Measurements from ENCODE around the gene SNX27. TPM values are rescaled to one million over a fixed set of nuclear protein-coding genes. Genes with fewer than 3 reads are reported as not detected.
A peak's percentile ranks its signal among the peaks of the same experiment; 100 is the strongest.
"Not testable (repeated sequence)": the region's sequence is repeated elsewhere in the genome, so short reads cannot be mapped to it uniquely, and the experiment has no call there.

Gene SNX27
- total RNA-seq, 2 donors from 2014 or later, result 29.8 to 32.3 TPM

- no peak for ATAC-seq
- DNase-seq, result no peak
- intact Hi-C loops (cut with DNase I), result no loop called here
Measured at GRCh38 chr1:151624783-151625182, 12.9 kb downstream of the SNX27 start.

DNA sequence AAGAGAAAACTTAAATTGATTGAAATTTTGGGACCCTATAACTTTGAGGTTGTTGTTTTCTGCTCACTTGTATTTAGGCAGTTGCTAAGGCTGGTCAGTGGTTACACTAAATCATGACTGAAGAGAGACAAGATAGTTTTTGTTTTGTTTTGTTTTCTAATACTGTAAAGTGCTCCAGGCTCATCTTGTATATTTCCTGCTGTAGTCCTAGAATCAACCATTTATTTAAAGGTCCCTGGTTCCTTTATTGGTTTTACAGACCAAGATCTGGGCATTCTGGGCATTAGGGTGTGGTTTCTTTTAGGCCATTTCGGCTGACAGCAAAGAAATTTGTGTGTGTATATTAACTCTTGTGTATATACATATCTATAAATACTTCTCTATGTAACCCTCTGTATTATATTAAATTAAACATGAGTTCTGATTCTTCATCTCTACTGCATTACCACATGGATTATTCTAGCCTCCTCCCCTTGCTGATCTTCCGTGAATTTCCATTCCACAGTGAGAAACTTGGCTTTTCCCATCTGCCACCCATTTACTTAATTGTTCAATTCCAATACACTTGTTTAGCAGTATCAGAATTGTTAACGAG, 15.0 kb downstream of the SNX27 start:
- no peak for ATAC-seq
- intact Hi-C loops (cut with DNase I), result no loop called here
- no peak for DNase-seq

- no peak for DNase-seq
- intact Hi-C loops (cut with DNase I), result no loop called here
- ATAC-seq, result no peak
Measured at GRCh38 chr1:151629278-151629677, 17.4 kb downstream of the SNX27 start.

- ATAC-seq (no peak), DNase-seq (no peak)
- intact Hi-C loops (cut with DNase I), result no loop called here
Measured at GRCh38 chr1:151635479-151636072, 23.7 kb downstream of the SNX27 start.

DNA sequence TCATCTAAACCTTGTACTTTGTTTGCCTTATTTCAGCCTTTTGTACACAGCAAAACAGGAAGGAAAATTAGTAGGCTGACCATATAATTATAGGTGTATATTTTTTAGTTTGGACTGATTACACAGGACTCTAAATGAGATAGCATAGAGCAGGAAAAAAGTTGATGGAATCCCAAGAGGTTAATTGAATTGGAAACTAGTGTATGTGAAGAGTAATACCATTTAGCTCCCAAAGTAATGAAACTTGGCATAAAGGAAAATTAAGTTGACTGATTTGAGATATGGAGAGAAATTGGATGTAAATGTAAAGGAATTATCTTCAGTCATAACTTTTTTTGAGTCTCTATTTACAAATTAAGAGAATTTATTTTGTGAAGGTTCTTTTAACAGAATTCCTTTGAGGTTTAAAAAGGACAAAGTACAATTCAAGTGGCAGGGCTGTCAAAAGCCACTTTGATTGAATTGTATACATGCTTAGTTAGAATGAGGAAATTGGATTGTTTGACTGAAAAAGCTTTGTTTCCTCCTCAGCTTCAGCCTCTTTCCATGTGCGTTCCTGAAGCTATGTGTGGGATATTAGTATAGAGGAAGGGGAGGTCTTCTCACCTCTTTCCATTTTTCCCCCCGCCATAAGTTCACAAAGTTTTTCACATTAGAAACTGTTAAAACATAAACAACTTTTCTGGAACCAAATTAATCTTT, 26.4 kb downstream of the SNX27 start:
- no peak for DNase-seq
- intact Hi-C loops (cut with DNase I), result no loop called here
- no peak for ATAC-seq

DNA sequence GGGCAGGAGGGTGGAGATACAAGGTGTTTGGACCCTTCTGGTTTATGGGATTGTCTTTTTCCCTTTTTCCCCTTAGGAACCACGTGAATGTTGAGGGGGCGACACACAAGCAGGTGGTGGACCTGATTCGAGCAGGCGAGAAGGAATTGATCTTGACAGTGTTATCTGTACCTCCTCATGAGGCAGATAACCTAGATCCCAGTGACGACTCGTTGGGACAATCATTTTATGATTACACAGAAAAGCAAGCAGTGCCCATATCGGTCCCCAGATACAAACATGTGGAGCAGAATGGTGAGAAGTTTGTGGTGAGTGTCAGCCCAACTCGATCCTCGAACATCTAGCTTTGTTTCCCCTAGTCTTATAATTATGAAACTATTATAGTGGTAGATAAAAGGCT, 27.0 kb downstream of the SNX27 start:
- ATAC-seq, result no peak
- DNase-seq, result no peak
- intact Hi-C loops (cut with DNase I), result no loop called here

DNA sequence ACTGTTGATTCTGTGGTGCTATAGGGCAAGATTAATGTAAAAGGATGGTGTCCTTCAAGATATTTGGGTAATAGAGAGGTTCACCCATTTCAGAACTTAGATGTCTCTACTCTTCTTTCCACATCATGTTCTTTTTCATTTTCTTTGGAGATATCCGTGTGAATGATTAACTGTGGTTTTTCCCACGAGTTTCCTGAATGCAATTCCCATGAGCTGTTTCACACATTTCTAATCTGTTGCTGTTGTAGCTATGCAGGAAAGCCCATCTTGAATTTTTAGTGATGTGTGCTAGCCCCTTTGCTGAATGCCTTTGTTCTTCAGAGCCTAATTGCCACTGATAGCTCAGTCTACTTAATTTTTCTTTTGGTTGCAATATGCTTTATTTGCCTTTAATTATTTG, 27.6 kb downstream of the SNX27 start:
- ATAC-seq (no peak), DNase-seq (no peak)
- intact Hi-C loops (cut with DNase I), result no loop called here

GRCh38 chr1:151641229-151641628, 29.4 kb downstream of the SNX27 start:
- ATAC-seq (no peak), DNase-seq (no peak)
- intact Hi-C loops (cut with DNase I), result no loop called here

- intact Hi-C loops (cut with DNase I); DNase-seq; ATAC-seq: not testable (repeated sequence)
Measured at GRCh38 chr1:151643085-151643484, 31.2 kb downstream of the SNX27 start.

GRCh38 chr1:151644001-151644400, 32.2 kb downstream of the SNX27 start:
- intact Hi-C loops (cut with DNase I), result no loop called here
- ATAC-seq, result no peak
- no peak for DNase-seq

DNA sequence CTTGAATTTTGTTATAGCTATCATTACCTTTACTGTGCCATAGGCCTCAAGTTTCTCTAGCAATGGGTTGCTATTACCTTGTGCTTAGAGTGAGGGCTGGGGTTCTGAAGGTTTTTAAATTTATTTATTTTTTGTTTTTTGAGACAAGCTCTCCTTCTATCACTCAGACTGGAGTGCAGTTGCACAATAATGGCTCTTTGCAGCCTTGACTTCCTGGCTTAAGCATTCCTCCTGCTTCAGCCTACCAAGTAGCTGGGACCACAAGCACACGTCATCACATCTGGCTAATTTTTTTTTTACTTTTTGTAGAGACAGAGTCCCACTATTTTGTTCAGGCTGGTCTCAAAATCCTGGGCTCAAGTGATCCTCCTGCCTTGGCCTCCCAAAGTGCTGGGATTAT, 41.5 kb downstream of the SNX27 start:
- intact Hi-C loops (cut with DNase I), result no loop called here
- DNase-seq (no peak), ATAC-seq (peak in 1 of 2 donors; percentile 61)

DNA sequence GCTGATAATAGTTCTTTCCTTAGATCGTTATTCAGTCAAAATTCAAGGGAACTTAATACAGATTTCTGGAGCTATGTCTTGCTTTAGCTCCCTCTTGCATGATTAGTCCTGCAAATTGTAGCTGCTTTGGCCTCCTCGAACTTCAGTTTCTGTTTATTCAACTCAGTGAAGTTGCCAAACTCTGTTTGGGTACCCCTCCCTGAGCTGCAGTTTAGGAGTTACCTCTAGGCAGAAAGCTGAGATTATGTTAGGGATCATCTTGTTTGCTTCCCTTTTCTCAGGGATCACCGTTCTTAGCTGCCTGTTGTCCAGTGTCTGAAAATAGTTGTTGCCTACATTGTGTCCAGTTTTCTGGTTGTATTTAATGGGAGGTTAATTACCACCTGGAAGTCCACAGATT, 43.5 kb downstream of the SNX27 start:
- no peak for DNase-seq
- ATAC-seq, result no peak
- intact Hi-C loops (cut with DNase I), result no loop called here

GRCh38 chr1:151661751-151662150, 49.9 kb downstream of the SNX27 start:
- intact Hi-C loops (cut with DNase I), result no loop called here
- ATAC-seq (no peak), DNase-seq (no peak)

DNA sequence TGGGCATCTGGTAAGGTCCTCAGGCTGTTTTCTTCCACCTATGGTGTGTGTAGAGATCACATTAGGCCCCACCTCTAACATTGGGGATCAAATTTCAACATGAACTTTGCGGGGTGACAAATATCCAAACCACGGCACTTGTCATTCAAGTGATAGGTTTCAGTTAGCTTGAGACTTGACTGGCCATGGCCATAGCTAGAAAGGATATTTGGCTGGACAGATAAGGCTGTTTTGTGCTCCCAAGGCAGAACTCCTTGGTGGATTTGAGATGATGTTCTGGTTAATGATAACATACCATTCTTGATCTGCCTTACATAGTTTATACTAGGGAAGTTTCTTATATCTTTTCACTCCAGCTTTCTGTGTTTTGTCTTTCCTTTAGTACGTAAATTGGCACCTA, 56.2 kb downstream of the SNX27 start:
- intact Hi-C loops (cut with DNase I), result no loop called here
- ATAC-seq (no peak), DNase-seq (no peak)

- intact Hi-C loops (cut with DNase I); ATAC-seq; DNase-seq: not testable (repeated sequence)
Measured at GRCh38 chr1:151670036-151670675, 58.3 kb downstream of the SNX27 start.

GRCh38 chr1:151673407-151673806, 61.6 kb downstream of the SNX27 start:
- DNase-seq (no peak), ATAC-seq (no peak)
- intact Hi-C loops (cut with DNase I), result no loop called here

- no peak for DNase-seq
- ATAC-seq, result no peak
- intact Hi-C loops (cut with DNase I), result no loop called here
Measured at GRCh38 chr1:151680391-151680790, 68.5 kb downstream of the SNX27 start.

DNA sequence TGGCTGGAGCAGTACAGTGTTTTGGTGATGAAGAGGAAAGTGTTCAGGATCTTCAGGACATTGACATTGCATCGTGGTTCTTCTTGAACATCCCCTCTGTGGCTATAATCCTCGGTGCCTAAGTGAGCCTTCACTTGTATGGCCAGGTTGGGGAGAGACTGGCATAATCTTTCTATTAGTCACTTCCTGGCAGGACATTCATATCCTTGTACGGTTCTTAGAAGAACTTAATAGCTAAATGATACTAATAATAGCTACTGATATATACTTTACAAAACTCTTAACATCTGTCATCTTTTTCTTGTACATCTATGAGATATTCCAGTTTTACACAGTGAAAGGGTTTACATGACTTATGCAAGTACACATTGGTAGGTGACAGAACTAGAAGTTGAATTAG, 69.0 kb downstream of the SNX27 start:
- DNase-seq (no peak), ATAC-seq (peak; percentile 55 to 90)
- intact Hi-C loops (cut with DNase I), result no loop called here

DNA sequence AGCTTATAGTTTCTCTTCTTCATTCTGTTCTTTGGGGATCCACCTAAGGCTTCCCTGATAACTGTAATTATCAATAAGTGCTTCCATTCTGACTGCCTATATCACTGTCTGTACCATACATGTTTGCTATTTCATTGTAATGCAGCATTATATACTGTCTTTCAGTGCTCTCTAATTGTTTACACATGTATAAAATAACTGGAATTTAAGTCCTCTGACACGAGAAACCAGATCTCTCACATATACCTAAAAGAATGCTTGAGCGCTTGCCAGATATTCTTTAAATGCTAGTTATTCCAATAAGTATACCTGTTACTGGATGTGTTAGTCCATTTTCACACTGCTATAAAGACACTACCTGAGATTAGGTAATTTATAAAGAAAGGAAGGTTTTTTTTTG, 70.1 kb downstream of the SNX27 start:
- intact Hi-C loops (cut with DNase I), result no loop called here
- ATAC-seq (no peak), DNase-seq (no peak)

DNA sequence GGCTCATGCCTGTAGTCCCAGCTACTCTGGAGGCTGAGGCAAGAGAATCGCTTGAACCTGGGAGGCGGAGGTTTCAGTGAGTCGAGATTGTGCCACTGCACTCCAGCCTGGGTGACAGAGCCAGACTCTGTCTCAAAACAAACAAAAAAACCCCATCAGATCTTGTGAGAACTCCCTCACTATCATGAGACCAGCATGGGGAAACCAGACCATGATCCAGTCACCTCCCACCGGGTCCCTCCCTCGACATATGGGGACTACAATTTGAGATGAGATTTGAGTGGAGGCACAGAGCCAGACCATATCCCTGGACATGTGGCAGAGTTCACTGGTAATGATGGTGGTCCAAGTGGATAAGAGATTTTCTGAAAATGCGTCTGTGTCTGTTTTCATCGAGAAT, 71.1 kb downstream of the SNX27 start:
- DNase-seq; intact Hi-C loops (cut with DNase I); ATAC-seq: not testable (repeated sequence)
